ENCODE results near the gene SULT1A1. TPM values are rescaled to one million over a fixed set of nuclear protein-coding genes. Genes with fewer than 3 reads are reported as not detected.
"Not testable (repeated sequence)": the region's sequence is repeated elsewhere in the genome, so short reads cannot be mapped to it uniquely, and the experiment has no call there.

Gene SULT1A1
- total RNA-seq, 1 donor from 2014 or later: 4.0 TPM

- not testable (repeated sequence) for DNase-seq (ENCODE audit: low read depth in 2 of 2)
These were observed 812 bp downstream of the SULT1A1 start for GRCh38 chr16:28608867-28609596.

GRCh38 chr16:28608496-28608808, 1.4 kb downstream of the SULT1A1 start:
- DNase-seq (ENCODE audit: low read depth in 2 of 2): not testable (repeated sequence)

- DNase-seq (ENCODE audit: low read depth in 2 of 2): not testable (repeated sequence)
These were observed 2.0 kb downstream of the SULT1A1 start for GRCh38 chr16:28607681-28608495.

- DNase-seq (ENCODE audit: low read depth in 2 of 2): no peak
These were observed 2.7 kb downstream of the SULT1A1 start for GRCh38 chr16:28607116-28607623.

GRCh38 chr16:28606291-28607115, 3.3 kb downstream of the SULT1A1 start:
- no peak for DNase-seq (ENCODE audit: low read depth in 2 of 2)

GRCh38 chr16:28604186-28604565, 5.7 kb downstream of the SULT1A1 start:
- no peak for DNase-seq (ENCODE audit: low read depth in 2 of 2)

GRCh38 chr16:28603381-28604185, 6.3 kb downstream of the SULT1A1 start:
- DNase-seq (ENCODE audit: low read depth in 2 of 2): no peak

GRCh38 chr16:28602529-28602928, 7.3 kb downstream of the SULT1A1 start:
- no peak for DNase-seq (ENCODE audit: low read depth in 2 of 2)

GRCh38 chr16:28602062-28602461, 7.8 kb downstream of the SULT1A1 start:
- not testable (repeated sequence) for DNase-seq (ENCODE audit: low read depth in 2 of 2)

GRCh38 chr16:28601589-28601988, 8.3 kb downstream of the SULT1A1 start:
- DNase-seq (ENCODE audit: low read depth in 2 of 2): not testable (repeated sequence)

- not testable (repeated sequence) for DNase-seq (ENCODE audit: low read depth in 2 of 2)
These were observed 8.9 kb downstream of the SULT1A1 start for GRCh38 chr16:28600965-28601364.

- DNase-seq (ENCODE audit: low read depth in 2 of 2): not testable (repeated sequence)
These were observed 10.2 kb downstream of the SULT1A1 start for GRCh38 chr16:28599377-28600285.

- no peak for DNase-seq (ENCODE audit: low read depth in 2 of 2)
These were observed 12.1 kb downstream of the SULT1A1 start for GRCh38 chr16:28597692-28598261.

GRCh38 chr16:28596840-28597691, 12.8 kb downstream of the SULT1A1 start, which contains the start of gene SULT1A2:
SULT1A2 (minus strand) TSS chr16:28597050; CDS start chr16:28595930, 1,120 bp downstream.
- DNase-seq (ENCODE audit: low read depth in 2 of 2): no peak

- no peak for DNase-seq (ENCODE audit: low read depth in 2 of 2)
These were observed 13.7 kb downstream of the SULT1A1 start for GRCh38 chr16:28596115-28596630.

GRCh38 chr16:28595451-28595850, 14.4 kb downstream of the SULT1A1 start:
- DNase-seq (ENCODE audit: low read depth in 2 of 2): not testable (repeated sequence)

- DNase-seq (ENCODE audit: low read depth in 2 of 2): no peak
These were observed 16.8 kb downstream of the SULT1A1 start for GRCh38 chr16:28592979-28593553.

GRCh38 chr16:28592511-28592910, 17.3 kb downstream of the SULT1A1 start:
- no peak for DNase-seq (ENCODE audit: low read depth in 2 of 2)

Measured in dermis microvascular lymphatic vessel endothelial cell (primary cell).